Posterior vena cava (tissue), 2 donors: ENCODE results near the gene FOXA1. TPM values are rescaled to one million over a fixed set of nuclear protein-coding genes. Genes with fewer than 3 reads are reported as not detected.
"Not testable (repeated sequence)": the region's sequence is repeated elsewhere in the genome, so short reads cannot be mapped to it uniquely, and the experiment has no call there.

Experiments
- DNase-seq: peaks from one replicate; pipeline ENCODE4 v3.0.0-alpha.2; 2020; ENCODE audit warnings: low spot score
- intact Hi-C, 2 donors: fragments of 100-400 bp; cut with DNase I; formaldehyde crosslinking; loops; one replicate each; pipeline versions ENCODE4 v1.14.1 to v1.14.2; 2022 to 2023
- total RNA-seq, 2 donors: library from RNA; stranded (reverse); fragmentation: NEBNext Ultra II Directional; extraction: Animal tissue kit (Norgen Biotek cat#: 25700); gene quantifications; one replicate each; pipeline ENCODE4 v1.2.1, GENCODE V29; 2021
- donor health status: DM: yes; HTN: yes; CAD: no.
- donor health status: DM: yes; HTN: yes; CAD: no.

The FOXA1 gene
- total RNA-seq, 2 donors from 2014 or later, result 0.23 TPM; not detected in 1

DNA sequence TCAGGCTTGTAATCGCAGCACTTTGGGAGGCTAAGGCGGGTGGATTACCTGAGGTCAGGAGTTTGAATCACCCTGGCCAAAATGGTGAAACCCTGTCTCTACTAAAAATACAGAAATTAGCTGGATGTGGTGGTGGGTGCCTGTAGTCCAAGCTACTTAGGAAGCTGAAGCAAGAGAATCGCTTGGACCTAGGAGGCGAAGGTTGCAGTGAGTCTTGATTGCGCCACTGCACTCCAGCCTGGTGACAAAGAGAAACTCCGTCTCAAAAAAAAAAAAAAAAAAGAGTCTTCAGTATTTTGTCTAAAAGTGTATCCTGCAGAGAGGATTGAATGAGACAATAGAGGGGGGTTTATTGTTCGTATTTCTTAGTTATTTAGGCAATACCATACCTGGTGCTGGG is 25.3 kb downstream of the FOXA1 start:
- peak; percentile 43 for DNase-seq
- intact Hi-C loops, result no loop called here

- intact Hi-C loops, result no loop called here
- DNase-seq, result no peak
These were observed 28.2 kb downstream of the FOXA1 start for GRCh38 chr14:37566811-37567371.

GRCh38 chr14:37565550-37565949 is 29.5 kb downstream of the FOXA1 start:
- DNase-seq, result no peak
- intact Hi-C loops, result no loop called here

DNA sequence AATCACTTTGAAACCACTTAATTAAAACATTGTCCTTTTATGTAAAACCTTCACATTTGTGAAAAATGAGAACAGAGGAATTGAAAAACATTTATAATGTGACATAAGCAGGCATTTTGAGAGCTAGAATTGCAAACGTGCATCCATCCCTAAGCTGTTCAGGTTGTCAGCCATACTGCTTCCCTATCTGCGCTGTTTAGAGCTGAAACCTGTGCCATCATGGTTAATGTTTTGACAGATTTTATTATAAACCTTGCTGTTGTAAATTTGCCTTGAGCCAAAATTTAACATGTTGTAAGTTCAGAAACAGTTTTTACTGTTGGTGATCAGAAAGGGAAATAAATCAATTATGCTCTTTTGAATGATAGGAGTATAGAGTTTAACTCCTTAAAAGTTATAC is 31.9 kb downstream of the FOXA1 start:
- no peak for DNase-seq
- intact Hi-C loops, result no loop called here

DNA sequence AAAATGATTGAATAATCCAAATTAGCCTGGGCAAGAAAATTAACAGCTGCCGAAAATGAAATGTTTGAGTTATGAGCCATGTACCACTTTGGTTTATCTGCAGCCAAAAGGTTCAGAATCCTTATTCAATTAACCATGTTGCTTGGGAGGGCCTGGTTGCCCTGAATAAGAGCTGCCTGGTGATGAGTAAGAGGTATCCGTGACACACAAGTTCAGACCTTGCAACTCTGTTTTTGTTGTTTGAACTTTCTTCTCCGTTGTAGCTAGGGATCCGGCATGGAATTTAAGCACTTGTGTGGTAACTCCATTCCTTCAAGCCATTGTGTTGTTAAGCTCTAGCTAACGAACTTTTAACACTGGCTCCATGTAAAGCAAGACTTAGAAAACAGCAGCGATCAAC is 35.7 kb downstream of the FOXA1 start:
- no peak for DNase-seq
- intact Hi-C loops, result no loop called here

GRCh38 chr14:37558740-37559139 is 36.3 kb downstream of the FOXA1 start:
- intact Hi-C loops, result no loop called here
- no peak for DNase-seq

GRCh38 chr14:37555596-37555995 is 39.5 kb downstream of the FOXA1 start:
- intact Hi-C loops, DNase-seq: not testable (repeated sequence)

- intact Hi-C loops, result no loop called here
- DNase-seq, result no peak
These were observed 41.0 kb downstream of the FOXA1 start for GRCh38 chr14:37553935-37554550.

DNA sequence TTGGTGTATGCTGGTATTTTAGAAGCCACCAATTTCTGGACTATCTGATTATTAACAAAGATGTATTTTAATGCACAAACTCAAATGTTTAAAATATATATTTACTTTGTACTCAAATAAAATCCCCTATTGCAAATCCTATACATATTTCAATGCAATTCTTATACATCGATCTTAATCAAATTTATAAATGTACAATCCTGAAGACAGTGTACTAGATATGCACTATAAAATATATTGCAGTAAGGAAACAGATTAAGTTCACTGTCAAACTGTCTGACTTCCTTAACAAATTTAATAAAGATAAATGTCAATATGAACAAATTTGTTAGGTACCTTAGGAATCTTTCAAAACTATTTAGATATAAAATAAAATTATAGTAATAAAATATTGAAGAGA is 43.9 kb downstream of the FOXA1 start:
- no peak for DNase-seq
- intact Hi-C loops, result no loop called here

DNA sequence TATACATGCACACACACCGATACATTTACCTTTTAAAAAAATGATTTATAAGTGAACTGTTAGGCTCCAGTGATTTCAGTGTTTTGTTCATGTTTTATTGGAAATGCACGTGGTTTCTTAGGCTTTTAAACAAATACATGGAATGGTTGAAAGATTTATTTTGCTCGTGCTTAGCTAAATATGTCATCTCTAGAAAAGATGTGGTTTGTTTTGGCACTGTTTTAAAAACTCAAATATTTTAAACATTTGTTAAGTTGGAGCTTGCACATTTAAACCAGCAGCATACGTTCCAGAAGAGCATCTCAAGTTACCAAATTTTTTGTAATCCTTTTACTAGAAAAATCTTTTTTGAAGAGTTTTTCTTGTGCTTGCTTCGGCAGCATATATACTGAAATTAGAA is 44.5 kb downstream of the FOXA1 start:
- intact Hi-C loops, result no loop called here

GRCh38 chr14:37546621-37547447 is 48.2 kb downstream of the FOXA1 start:
- no peak for DNase-seq
- intact Hi-C loops, result no loop called here

More for the DNA sequence above, 44.5 kb downstream of the FOXA1 start:
- DNase-seq, result no peak

DNA sequence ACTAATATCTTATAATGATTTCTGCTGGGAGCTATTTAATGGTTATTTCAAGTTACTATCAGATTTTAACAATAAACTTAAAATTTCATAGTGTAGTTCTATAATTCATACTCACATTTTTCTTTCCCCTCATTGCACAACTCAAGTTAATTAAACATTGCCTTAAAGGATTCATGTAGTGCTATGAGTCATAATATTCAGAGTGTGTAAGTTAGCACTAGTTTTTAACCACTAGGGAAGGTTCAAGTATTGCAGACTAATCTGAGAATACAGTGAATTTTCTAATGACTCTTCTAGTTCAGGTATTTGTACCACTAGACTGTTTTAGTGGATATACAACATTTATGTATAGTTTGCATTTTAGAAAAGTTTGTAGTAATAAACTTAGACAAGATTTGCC is 49.9 kb downstream of the FOXA1 start:
- DNase-seq, result no peak
- intact Hi-C loops, result no loop called here

GRCh38 chr14:37544407-37544806 is 50.6 kb downstream of the FOXA1 start:
- DNase-seq, result no peak
- intact Hi-C loops, result no loop called here

DNA sequence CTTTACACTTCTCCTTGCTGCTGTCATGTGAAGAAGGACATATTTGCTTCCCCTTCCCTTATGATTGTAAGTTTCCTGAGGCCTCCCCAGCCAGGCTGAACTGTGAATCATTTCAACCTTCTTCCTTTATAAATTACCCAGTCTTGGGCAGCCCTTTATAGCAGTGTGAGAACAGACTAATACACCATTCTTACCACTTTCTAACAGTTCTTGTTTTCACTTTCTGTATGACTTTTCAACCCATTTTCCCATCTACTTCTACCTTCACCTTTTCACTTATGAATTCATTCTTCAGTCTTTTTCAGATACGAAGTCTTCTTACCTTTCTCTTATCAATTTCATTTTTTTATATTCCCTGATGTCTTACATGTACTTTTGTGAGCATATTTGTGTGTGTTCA is 55.1 kb downstream of the FOXA1 start:
- intact Hi-C loops, result no loop called here
- DNase-seq, result no peak

Other genes starting within 250 kb of the FOXA1 start
- not detected for gene TTC6, start 380 bp upstream of the FOXA1 start, total RNA-seq